SU-DHL-6 (cell line): ENCODE measurements around the gene MOAP1.
A peak's percentile ranks its signal among the peaks of the same experiment; 100 is the strongest.

Source experiments
- H2AFZ ChIP-seq: fragments of 200-600 bp; sonication (generic); 2 replicates; pipeline ENCODE4 v1.6.1; 2014; ENCODE audit warnings: low read depth, mild to moderate bottlenecking, moderate library complexity, mixed read lengths, antibody characterized with exemption, low read length; ENCODE audit not compliant: severe bottlenecking
- H3F3A ChIP-seq: fragments of 200-600 bp; shearing (Covaris generic); 2 replicates; pipeline ENCODE4 v1.6.0; 2016; ENCODE audit warnings: antibody characterized with exemption, mild to moderate bottlenecking; ENCODE audit not compliant: insufficient read depth
- H3K27ac ChIP-seq: fragments of 200-600 bp; sonication (generic); 2 replicates; pipeline ENCODE4 v1.5.1; 2016; ENCODE audit warnings: low read depth, mild to moderate bottlenecking, low read length, moderate library complexity, mixed read lengths
- H3K27me3 ChIP-seq: fragments of 200-600 bp; sonication (generic), shearing (Covaris generic); 2 replicates; pipeline ENCODE4 v1.6.0; 2014; ENCODE audit warnings: mild to moderate bottlenecking, low read length
- H3K36me3 ChIP-seq: fragments of 200-600 bp; sonication (generic); 2 replicates; pipeline ENCODE4 v1.6.1; 2014; ENCODE audit warnings: mild to moderate bottlenecking, low read length, mixed read lengths
- H3K4me2 ChIP-seq: fragments of 300-600, 200-600 bp; shearing (Covaris generic), sonication (generic); 2 replicates; pipeline ENCODE4 v1.6.0; 2014; ENCODE audit warnings: low read length, low read depth, mild to moderate bottlenecking; ENCODE audit not compliant: poor library complexity, severe bottlenecking
- H3K4me3 ChIP-seq: fragments of 200-600 bp; sonication (generic); 2 replicates; pipeline ENCODE4 v1.5.1; 2014; ENCODE audit warnings: antibody characterized with exemption, low read length, mild to moderate bottlenecking, mixed read lengths; ENCODE audit not compliant: insufficient read depth, poor library complexity, severe bottlenecking
- H3K79me2 ChIP-seq: fragments of 200-600 bp; sonication (generic); 2 replicates; pipeline ENCODE4 v1.6.1; 2014; ENCODE audit warnings: mild to moderate bottlenecking, low read length, moderate library complexity; ENCODE audit not compliant: insufficient read depth
- H3K9ac ChIP-seq: fragments of 200-600 bp; sonication (generic); 2 replicates; pipeline ENCODE4 v1.7.0; 2014; ENCODE audit warnings: mild to moderate bottlenecking, low read length
- H3K9me2 ChIP-seq: fragments of 200-600 bp; sonication (generic); replicated peaks from 2 replicates; pipeline ENCODE4 v1.6.1; 2014; ENCODE audit warnings: low read length; ENCODE audit not compliant: insufficient read depth
- H3K9me3 ChIP-seq: fragments of 200-600 bp; sonication (generic); 2 replicates; pipeline ENCODE4 v1.6.1; 2014; ENCODE audit warnings: low read length, mixed read lengths; ENCODE audit not compliant: insufficient read depth
- H4K20me1 ChIP-seq: fragments of 200-600 bp; sonication (generic); 2 replicates; pipeline ENCODE4 v1.6.1; 2014; ENCODE audit warnings: low read depth, mild to moderate bottlenecking, antibody characterized with exemption, low read length, moderate library complexity, mixed read lengths
- CTCF ChIP-seq: fragments of 200-600 bp; sonication (generic); IDR thresholded peaks from one replicate; pipeline ENCODE4 v1.5.1; 2017; ENCODE audit warnings: antibody characterized with exemption, mild to moderate bottlenecking, low read length, moderate library complexity; ENCODE audit not compliant: insufficient read depth, poor library complexity, severe bottlenecking
- EZH2phosphoT487 ChIP-seq: fragments of 200-600 bp; sonication (generic), shearing (Covaris generic); conservative IDR thresholded peaks from 2 replicates; pipeline ENCODE4 v1.6.1; 2018; ENCODE audit warnings: mild to moderate bottlenecking, antibody characterized with exemption, low read length, moderate library complexity, mixed read lengths

MOAP1 gene

GRCh38 chr14:93206793-93207467 lies 22.2 kb upstream of the MOAP1 start, which contains the start of the genes GON7 and UBR7:
Gene GON7, minus strand, starts transcription at chr14:93207065. Its CDS starts 28 bp downstream, at chr14:93207037.
Gene UBR7, plus strand, starts transcription at chr14:93207256. Its CDS starts 36 bp downstream, at chr14:93207292.
- Histone ChIP-seq H3K27ac (peak within 1 kb of the TSS; percentile 75), H2AFZ (peak within 1 kb of the TSS; percentile 84), H3K79me2 (peaks cover 80% of the 10 kb centered on the region), H3K4me3 (peak within 1 kb of the TSS; percentile 98), H3K4me2 (peak within 1 kb of the TSS; percentile 85), H3K36me3 (peaks cover 19% of the 10 kb centered on the region; the same call in 1 of the 2 replicates), H3K9ac (peak within 1 kb of the TSS; percentile 92), H4K20me1 (peaks cover 23% of the 10 kb centered on the region; the same call in 1 of the 2 replicates), H3K9me2 (no peaks in the 10 kb centered on the region), H3K9me3 (no peaks in the 10 kb centered on the region), H3K27me3 (no peaks in the 10 kb centered on the region), H3F3A (peaks cover 41% of the 10 kb centered on the region)
- TF ChIP-seq CTCF (no peak), EZH2phosphoT487 (no peak)

- H3K4me2 ChIP-seq: no peak overlapping the region
- peaks cover 32% of the 10 kb centered on the region for H3F3A ChIP-seq
- H3K9me3 ChIP-seq: no peaks in the 10 kb centered on the region
- H3K27ac ChIP-seq: no peak overlapping the region
- no peak overlapping the region for H3K4me3 ChIP-seq
- H2AFZ ChIP-seq: no peak overlapping the region
- no peak for TF ChIP-seq EZH2phosphoT487
- TF ChIP-seq CTCF: no peak
- no peak overlapping the region for H3K9ac ChIP-seq
- no peaks in the 10 kb centered on the region for H3K9me2 ChIP-seq
- H3K79me2 ChIP-seq: peaks cover 57% of the 10 kb centered on the region
- H3K27me3 ChIP-seq: no peaks in the 10 kb centered on the region
- H4K20me1 ChIP-seq: peaks cover 23% of the 10 kb centered on the region; the same call in 1 of the 2 replicates
- H3K36me3 ChIP-seq: peaks cover 31% of the 10 kb centered on the region; the same call in 1 of the 2 replicates
Observed at GRCh38 chr14:93201155-93201704, 16.5 kb upstream of the MOAP1 start.

- peaks cover 23% of the 10 kb centered on the region; the same call in 1 of the 2 replicates for H4K20me1 ChIP-seq
Observed at GRCh38 chr14:93200553-93200952, 15.9 kb upstream of the MOAP1 start.

More at GRCh38 chr14:93200553-93200952, 15.9 kb upstream of the MOAP1 start:
- H3K4me2 ChIP-seq: no peak overlapping the region
- H3K27ac ChIP-seq: no peak overlapping the region
- H3K27me3 ChIP-seq: no peaks in the 10 kb centered on the region
- H3K9me2 ChIP-seq: no peaks in the 10 kb centered on the region
- H3K9me3 ChIP-seq: no peaks in the 10 kb centered on the region
- TF ChIP-seq EZH2phosphoT487 (no peak), CTCF (no peak)
- peaks cover 31% of the 10 kb centered on the region; the same call in 1 of the 2 replicates for H3K36me3 ChIP-seq
- H2AFZ ChIP-seq: no peak overlapping the region
- H3F3A ChIP-seq: peaks cover 32% of the 10 kb centered on the region
- no peak overlapping the region for H3K4me3 ChIP-seq
- H3K9ac ChIP-seq: no peak overlapping the region
- peaks cover 50% of the 10 kb centered on the region for H3K79me2 ChIP-seq
